ENCODE data around the gene MACC1. TPM values are rescaled to one million over a fixed set of nuclear protein-coding genes. Genes with fewer than 3 reads are reported as not detected.

MACC1 gene
- total RNA-seq, 1 donor from 2014 or later: 6.9 TPM

DNA sequence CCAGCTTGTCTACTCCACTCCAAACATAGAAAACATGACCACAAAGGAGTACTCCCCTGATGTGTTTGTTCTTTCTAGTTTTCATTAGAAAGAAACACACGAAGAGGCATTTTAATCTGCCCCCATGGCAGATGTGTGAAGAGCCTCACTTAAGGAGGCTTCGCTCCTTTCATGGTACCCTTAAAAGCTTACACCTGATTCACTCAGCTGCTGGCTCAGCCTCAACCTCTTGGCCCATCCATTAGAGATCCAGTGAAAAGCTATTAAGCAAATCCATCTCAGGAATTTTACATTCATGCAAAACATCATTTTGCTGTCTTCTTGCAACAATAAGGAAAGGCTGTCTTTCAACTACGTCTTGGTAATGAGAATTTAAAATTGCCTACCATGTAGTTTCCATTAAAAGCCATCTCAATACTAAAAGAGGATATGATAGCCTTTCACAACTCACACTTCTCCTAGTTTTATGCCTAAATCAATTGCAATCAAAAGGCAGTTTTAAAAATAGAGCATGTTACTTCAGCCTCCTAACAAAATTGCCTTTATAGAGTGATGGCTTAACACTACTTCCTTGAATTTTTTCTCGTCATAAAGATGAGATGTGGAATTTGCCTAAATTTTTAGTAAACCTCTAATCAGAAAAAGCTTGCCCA, 22.7 kb downstream of the MACC1 start:
- no peak for DNase-seq (ENCODE audit: extremely low spot score in 2 of 2)

DNA sequence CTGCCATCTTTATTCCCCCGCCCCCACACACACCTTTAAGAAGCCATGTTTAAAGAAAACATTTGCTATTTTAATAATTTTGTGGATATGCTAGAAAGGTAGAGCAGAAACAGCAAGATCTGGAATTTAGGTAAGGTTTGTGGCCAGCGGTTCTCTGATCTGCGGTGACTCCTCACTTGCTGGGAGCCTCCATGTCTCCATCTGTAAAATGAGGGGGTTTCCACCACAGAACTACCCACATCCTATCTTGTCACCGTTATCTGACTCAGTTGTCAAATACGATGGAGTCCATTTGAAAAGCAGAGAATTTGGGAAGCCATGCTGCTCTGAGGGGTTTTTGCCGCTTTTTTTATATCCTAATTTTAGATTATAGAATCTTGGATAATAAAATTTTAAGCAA, 23.3 kb downstream of the MACC1 start:
- Histone ChIP-seq H3K36me3 (no peaks in the 10 kb centered on the region), H3K4me3 (no peak overlapping the region), H3K4me1 (peaks cover 4% of the 10 kb centered on the region), H3K9me3 (no peaks in the 10 kb centered on the region), H3K27ac (no peak overlapping the region), H3K27me3 (no peaks in the 10 kb centered on the region)
- TF ChIP-seq, protein P1, sequence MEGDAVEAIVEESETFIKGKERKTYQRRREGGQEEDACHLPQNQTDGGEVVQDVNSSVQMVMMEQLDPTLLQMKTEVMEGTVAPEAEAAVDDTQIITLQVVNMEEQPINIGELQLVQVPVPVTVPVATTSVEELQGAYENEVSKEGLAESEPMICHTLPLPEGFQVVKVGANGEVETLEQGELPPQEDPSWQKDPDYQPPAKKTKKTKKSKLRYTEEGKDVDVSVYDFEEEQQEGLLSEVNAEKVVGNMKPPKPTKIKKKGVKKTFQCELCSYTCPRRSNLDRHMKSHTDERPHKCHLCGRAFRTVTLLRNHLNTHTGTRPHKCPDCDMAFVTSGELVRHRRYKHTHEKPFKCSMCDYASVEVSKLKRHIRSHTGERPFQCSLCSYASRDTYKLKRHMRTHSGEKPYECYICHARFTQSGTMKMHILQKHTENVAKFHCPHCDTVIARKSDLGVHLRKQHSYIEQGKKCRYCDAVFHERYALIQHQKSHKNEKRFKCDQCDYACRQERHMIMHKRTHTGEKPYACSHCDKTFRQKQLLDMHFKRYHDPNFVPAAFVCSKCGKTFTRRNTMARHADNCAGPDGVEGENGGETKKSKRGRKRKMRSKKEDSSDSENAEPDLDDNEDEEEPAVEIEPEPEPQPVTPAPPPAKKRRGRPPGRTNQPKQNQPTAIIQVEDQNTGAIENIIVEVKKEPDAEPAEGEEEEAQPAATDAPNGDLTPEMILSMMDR (IDR thresholded peaks at IDR 0.05): no peak
- TF ChIP-seq POLR2AphosphoS5 (IDR thresholded peaks at IDR 0.05; ENCODE audit: insufficient read depth in 1 of 2, low read depth in 1 of 2): no peak
- intact Hi-C loops (cut with DNase I): no loop called here
- DNase-seq (ENCODE audit: extremely low spot score in 2 of 2): no peak

More for the DNA sequence above, 22.7 kb downstream of the MACC1 start:
- Histone ChIP-seq H3K27ac (no peak overlapping the region), H3K4me1 (peaks cover 4% of the 10 kb centered on the region), H3K4me3 (no peak overlapping the region), H3K9me3 (no peaks in the 10 kb centered on the region), H3K36me3 (no peaks in the 10 kb centered on the region), H3K27me3 (no peaks in the 10 kb centered on the region)
- no peak for TF ChIP-seq POLR2AphosphoS5 (IDR thresholded peaks at IDR 0.05; ENCODE audit: insufficient read depth in 1 of 2, low read depth in 1 of 2)
- TF ChIP-seq, protein P1 (IDR thresholded peaks at IDR 0.05): no peak
- TF ChIP-seq POLR2A (IDR thresholded peaks at IDR 0.05): no peak
- intact Hi-C loops (cut with DNase I): no loop called here

DNA sequence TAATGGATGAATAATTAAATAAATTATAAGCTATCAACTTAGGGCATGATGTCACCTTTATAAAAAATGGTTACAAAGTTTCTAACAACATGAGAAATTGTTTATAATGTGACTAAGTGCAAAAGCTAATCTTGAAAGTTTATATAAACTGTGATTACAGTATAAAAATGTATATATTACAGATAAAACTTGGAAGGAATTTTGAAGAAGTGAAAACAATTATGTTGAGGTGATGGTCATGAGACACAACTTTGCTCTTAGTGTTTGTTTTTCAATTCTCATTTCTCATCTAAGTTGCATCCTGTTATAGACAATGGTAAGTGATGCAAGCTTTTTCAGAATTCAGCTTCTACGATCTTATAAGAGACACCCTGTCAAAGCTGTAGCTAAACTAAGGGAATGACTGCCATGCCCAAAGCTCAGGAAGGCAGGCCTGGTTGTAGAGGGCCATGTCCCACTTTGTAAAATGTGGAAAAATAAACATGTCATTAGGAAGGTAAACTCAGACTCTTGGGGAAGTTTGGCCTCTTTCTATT, 23.9 kb downstream of the MACC1 start:
- no peaks in the 10 kb centered on the region for H3K27me3 ChIP-seq
- TF ChIP-seq POLR2A (IDR thresholded peaks at IDR 0.05): no peak
- TF ChIP-seq POLR2AphosphoS5 (IDR thresholded peaks at IDR 0.05; ENCODE audit: insufficient read depth in 1 of 2, low read depth in 1 of 2): no peak
- TF ChIP-seq, protein P1 (IDR thresholded peaks at IDR 0.05): no peak
- intact Hi-C loops (cut with DNase I): no loop called here
- DNase-seq (ENCODE audit: extremely low spot score in 2 of 2): no peak
- no peak overlapping the region for H3K4me3 ChIP-seq
- no peaks in the 10 kb centered on the region for H3K9me3 ChIP-seq
- no peak overlapping the region for H3K27ac ChIP-seq
- H3K36me3 ChIP-seq: no peaks in the 10 kb centered on the region
- peaks cover 4% of the 10 kb centered on the region for H3K4me1 ChIP-seq

DNA sequence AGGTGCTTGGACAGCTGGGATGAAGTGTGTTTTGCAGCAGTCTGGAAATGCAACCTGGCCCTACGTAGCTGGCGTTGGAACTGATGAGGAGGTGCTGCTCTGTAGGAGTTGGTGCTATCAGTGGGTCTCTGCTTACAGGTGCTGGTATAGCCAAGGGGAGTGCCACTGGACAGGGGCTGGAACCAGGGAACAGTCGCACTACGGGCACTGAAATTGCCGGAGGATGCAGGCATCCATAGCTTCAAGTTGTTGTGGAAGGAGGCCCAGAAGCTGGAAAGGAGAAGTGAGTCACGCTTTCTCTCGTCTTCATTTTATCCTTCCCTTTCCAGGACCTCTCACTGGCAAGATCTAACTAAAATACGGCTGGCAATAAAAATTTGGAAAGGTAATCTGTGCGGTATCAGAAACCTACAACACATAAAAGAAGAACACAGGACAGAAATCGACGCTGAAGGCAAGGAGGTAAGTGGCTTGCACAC, 25.8 kb downstream of the MACC1 start:
- DNase-seq (ENCODE audit: extremely low spot score in 2 of 2): no peak
- no peak overlapping the region for H3K4me3 ChIP-seq
- no peaks in the 10 kb centered on the region for H3K9me3 ChIP-seq
- TF ChIP-seq POLR2A (IDR thresholded peaks at IDR 0.05): no peak
- no peak for TF ChIP-seq POLR2AphosphoS5 (IDR thresholded peaks at IDR 0.05; ENCODE audit: insufficient read depth in 1 of 2, low read depth in 1 of 2)
- TF ChIP-seq, protein P1 (IDR thresholded peaks at IDR 0.05): no peak
- intact Hi-C loops (cut with DNase I): no loop called here
- no peak overlapping the region for H3K27ac ChIP-seq
- no peaks in the 10 kb centered on the region for H3K36me3 ChIP-seq
- H3K27me3 ChIP-seq: no peaks in the 10 kb centered on the region
- peaks cover 4% of the 10 kb centered on the region for H3K4me1 ChIP-seq

All from vagina (tissue), 2 donors.